Activated B cell treated with CpG ODN at 0.5 μM for 24 hours (primary cell): Measurements from ENCODE around the gene NFYB. TPM values are rescaled to one million over a fixed set of nuclear protein-coding genes. Genes with fewer than 3 reads are reported as not detected.

Experiments used
- ATAC-seq: fragments of 200-7000 bp; cut with Tn5 transposase; one replicate; pipeline ENCODE4 v1.10.0; 2021; ENCODE audit warnings: low read depth, mild to moderate bottlenecking, moderate library complexity
- CTCF ChIA-PET: fragments of 350-600 bp; sonication (Branson Sonifier 250); formaldehyde crosslinking; loops from one replicate; lab custom pipeline; 2021; ENCODE audit warnings: antibody characterized with exemption; lab: Charles Lee
- POLR2A ChIA-PET: fragments of 350-600 bp; sonication (Branson Sonifier 250); formaldehyde crosslinking; loops from one replicate; lab custom pipeline; 2021; ENCODE audit warnings: antibody characterized with exemption; lab: Charles Lee
- DNase-seq: peaks from one replicate; pipeline ENCODE4 v3.0.0; 2022
- H3K27ac Mint-ChIP-seq: one replicate; pipeline ENCODE4 v1.8.0; 2020; ENCODE audit warnings: mixed read lengths
- H3K27me3 Mint-ChIP-seq: one replicate; pipeline ENCODE4 v1.8.0; 2021; ENCODE audit warnings: mixed read lengths
- H3K36me3 Mint-ChIP-seq: one replicate; pipeline ENCODE4 v1.8.0; 2021; ENCODE audit warnings: low read depth, mixed read lengths
- H3K4me1 Mint-ChIP-seq: one replicate; pipeline ENCODE4 v1.8.0; 2021; ENCODE audit warnings: mixed read lengths
- H3K4me3 Mint-ChIP-seq: one replicate; pipeline ENCODE4 v1.8.0; 2020; ENCODE audit warnings: mild to moderate bottlenecking, mixed read lengths
- H3K9me3 Mint-ChIP-seq: one replicate; pipeline ENCODE4 v1.8.0; 2020; ENCODE audit warnings: mixed read lengths
- intact Hi-C: fragments of 100-400 bp; cut with micrococcal nuclease; formaldehyde crosslinking; loops from one replicate; pipeline ENCODE4 v1.15.1; 2024
- total RNA-seq: library from RNA; stranded (reverse); gene quantifications from 2 replicates; pipeline ENCODE4 v1.2.3, GENCODE V29; 2022
- TF ChIP-seq, protein P1 (sequence below): fragments of 200-600 bp; IDR thresholded peaks from one replicate; pipeline ENCODE4 v1.8.0; 2022; ENCODE audit warnings: antibody characterized with exemption, mild to moderate bottlenecking

The NFYB gene
- total RNA-seq, 1 donor from 2014 or later, result 17.0 TPM

DNA sequence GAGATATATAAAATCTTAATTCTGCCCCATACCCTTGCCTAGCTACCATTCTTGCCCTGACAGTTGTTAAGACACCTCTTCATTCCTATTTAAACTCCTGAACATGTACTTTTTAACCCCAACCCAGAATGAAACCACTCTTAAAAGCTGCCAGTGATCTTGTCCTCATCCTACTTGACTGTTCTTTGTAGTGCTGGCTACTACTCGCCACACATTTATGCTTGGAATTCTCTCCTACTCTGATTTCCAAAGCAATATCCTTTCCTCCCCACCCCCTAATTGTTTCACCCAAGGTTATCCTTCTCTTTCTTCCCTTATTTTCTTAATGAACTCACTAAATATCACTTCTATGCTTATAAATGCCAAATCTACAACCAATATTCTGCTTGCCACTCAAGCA, 4.1 kb downstream of the NFYB start:
- H3K27me3 Mint-ChIP-seq, result no peaks in the 10 kb centered on the region
- POLR2A ChIA-PET, result no interaction called here

DNA sequence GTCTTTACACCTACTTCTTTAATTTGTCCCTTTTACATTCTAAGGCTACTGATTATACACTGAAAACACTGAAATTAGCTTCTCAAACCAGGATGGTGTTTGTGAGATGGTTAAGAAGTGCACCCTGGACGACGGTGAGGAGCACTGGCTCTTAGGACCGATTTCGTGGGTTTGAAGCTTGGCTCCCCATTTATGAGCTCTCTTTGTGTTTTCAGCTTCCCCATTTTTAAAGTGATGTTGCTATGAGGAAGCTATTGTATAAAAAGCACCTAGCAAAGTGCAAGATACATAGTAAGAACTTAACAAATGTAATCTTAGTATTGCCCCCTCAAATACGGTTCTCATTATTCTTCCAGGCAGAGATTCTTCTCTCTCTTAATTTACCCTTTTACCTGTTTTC, 4.7 kb downstream of the NFYB start:
- TF ChIP-seq, protein P1, sequence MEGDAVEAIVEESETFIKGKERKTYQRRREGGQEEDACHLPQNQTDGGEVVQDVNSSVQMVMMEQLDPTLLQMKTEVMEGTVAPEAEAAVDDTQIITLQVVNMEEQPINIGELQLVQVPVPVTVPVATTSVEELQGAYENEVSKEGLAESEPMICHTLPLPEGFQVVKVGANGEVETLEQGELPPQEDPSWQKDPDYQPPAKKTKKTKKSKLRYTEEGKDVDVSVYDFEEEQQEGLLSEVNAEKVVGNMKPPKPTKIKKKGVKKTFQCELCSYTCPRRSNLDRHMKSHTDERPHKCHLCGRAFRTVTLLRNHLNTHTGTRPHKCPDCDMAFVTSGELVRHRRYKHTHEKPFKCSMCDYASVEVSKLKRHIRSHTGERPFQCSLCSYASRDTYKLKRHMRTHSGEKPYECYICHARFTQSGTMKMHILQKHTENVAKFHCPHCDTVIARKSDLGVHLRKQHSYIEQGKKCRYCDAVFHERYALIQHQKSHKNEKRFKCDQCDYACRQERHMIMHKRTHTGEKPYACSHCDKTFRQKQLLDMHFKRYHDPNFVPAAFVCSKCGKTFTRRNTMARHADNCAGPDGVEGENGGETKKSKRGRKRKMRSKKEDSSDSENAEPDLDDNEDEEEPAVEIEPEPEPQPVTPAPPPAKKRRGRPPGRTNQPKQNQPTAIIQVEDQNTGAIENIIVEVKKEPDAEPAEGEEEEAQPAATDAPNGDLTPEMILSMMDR, result no peak
- Mint-ChIP-seq H3K4me1 (peaks cover 20% of the 10 kb centered on the region), H3K36me3 (peaks cover 34% of the 10 kb centered on the region), H3K27ac (no peak overlapping the region), H3K4me3 (no peak overlapping the region), H3K27me3 (no peaks in the 10 kb centered on the region), H3K9me3 (no peaks in the 10 kb centered on the region)
- no peak for DNase-seq
- no peak for ATAC-seq
- ChIA-PET POLR2A (no interaction called here), CTCF (interaction anchor here (2.0 kb wide), 1 partner anchor 24 kb away, joined by 6 read pairs; no protein-coding TSS in a partner anchor)
- intact Hi-C loops, result no loop called here

More for the DNA sequence above, 4.1 kb downstream of the NFYB start:
- Mint-ChIP-seq H3K4me1 (peaks cover 25% of the 10 kb centered on the region), H3K36me3 (peaks cover 32% of the 10 kb centered on the region), H3K27ac (no peak overlapping the region), H3K4me3 (no peak overlapping the region), H3K9me3 (no peaks in the 10 kb centered on the region)
- CTCF ChIA-PET, result interaction anchor here (2.0 kb wide), 1 partner anchor 25 kb away, joined by 6 read pairs; no protein-coding TSS in a partner anchor
- ATAC-seq (no peak), DNase-seq (no peak)
- intact Hi-C loops, result no loop called here
- TF ChIP-seq, protein P1, result no peak

DNA sequence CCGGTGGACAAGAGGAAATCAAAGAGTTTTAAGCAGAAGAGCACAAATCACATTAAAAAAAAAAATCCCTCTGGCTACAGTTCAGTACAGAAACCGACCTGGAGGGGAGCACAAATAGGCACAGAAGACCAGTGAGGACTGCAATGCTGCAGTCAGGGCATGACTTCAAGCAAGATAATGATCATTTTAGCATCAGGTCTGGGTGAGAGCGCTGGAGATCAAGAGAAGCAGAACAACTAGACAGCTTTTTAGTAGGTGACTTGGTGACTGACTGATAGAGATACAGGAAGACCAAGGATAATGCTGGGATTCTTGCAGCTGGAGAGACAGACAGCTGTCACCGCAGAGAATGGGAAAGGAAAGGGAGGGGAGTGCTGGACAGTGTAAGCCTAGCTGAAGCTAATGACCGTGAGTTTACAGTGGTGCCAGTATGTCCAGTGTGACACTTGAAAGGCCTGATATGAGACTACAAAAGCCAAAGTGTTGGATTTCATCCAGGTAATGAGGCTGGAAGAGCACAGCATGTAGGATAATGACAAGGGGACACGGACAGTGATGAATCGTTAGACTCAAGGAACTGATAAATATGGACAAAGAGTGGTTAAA, 5.6 kb downstream of the NFYB start:
- no peak overlapping the region for H3K27ac Mint-ChIP-seq

DNA sequence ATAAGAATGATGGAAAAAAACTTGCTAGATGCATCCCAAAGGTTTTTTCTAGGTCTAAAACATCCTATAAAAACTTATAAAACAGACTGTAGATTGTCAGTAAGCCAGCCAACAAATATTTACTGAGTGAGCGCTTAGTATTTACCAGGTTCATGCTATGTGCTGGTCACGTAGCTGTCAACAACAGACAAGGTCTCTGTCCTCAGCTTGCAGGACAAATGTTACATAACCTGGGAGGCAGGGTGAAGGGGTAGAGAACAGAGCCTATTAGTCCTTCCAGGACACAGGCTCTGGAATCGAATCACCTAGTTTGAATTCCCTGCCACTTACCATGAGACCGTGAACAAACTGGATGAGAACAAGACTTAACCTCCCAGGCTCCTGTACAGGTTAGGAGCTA, 6.4 kb downstream of the NFYB start:
- Mint-ChIP-seq H3K4me1 (peaks cover 14% of the 10 kb centered on the region), H3K36me3 (peaks cover 46% of the 10 kb centered on the region), H3K27ac (no peak overlapping the region), H3K9me3 (no peaks in the 10 kb centered on the region), H3K4me3 (no peak overlapping the region), H3K27me3 (no peaks in the 10 kb centered on the region)
- ATAC-seq, result no peak
- ChIA-PET CTCF (interaction anchor here (2.0 kb wide), 1 partner anchor 23 kb away, joined by 6 read pairs; no protein-coding TSS in a partner anchor), POLR2A (no interaction called here)
- intact Hi-C loops, result no loop called here
- no peak for DNase-seq
- TF ChIP-seq, protein P1, result no peak

More for the DNA sequence above, 5.6 kb downstream of the NFYB start:
- POLR2A ChIA-PET, result no interaction called here
- Mint-ChIP-seq H3K36me3 (peaks cover 42% of the 10 kb centered on the region), H3K4me1 (peaks cover 20% of the 10 kb centered on the region), H3K27me3 (no peaks in the 10 kb centered on the region), H3K4me3 (no peak overlapping the region), H3K9me3 (no peaks in the 10 kb centered on the region)
- DNase-seq (no peak), ATAC-seq (no peak)
- CTCF ChIA-PET, result interaction anchor here (2.0 kb wide), 1 partner anchor 23 kb away, joined by 6 read pairs; no protein-coding TSS in a partner anchor
- TF ChIP-seq, protein P1, result no peak
- intact Hi-C loops, result no loop called here

DNA sequence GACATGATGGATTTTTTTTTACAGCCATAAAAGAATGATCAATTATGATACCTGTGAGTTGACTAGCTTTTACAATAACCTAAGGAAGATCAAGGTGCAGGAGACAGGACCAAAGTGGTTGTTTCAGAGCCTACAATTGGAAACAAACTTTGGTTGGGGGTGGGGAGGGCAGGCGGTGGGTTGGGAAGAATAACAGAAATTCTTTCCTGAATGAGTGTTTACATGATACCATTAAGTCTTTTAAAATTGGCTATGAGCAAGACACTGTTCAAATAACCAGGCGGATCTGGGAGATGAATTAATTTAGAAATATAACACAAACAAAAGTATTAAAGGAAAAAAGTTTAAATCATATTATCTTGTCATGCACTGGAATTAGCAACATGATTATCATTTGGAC, 7.2 kb downstream of the NFYB start:
- H3K27me3 Mint-ChIP-seq, result no peaks in the 10 kb centered on the region
- peaks cover 55% of the 10 kb centered on the region for H3K36me3 Mint-ChIP-seq
- intact Hi-C loops, result no loop called here
- ATAC-seq (no peak), DNase-seq (no peak)
- no peak overlapping the region for H3K27ac Mint-ChIP-seq
- TF ChIP-seq, protein P1, result no peak
- ChIA-PET CTCF (no interaction called here), POLR2A (no interaction called here)
- H3K4me1 Mint-ChIP-seq, result peaks cover 6% of the 10 kb centered on the region
- no peak overlapping the region for H3K4me3 Mint-ChIP-seq
- no peaks in the 10 kb centered on the region for H3K9me3 Mint-ChIP-seq
